Stimulated activated naive B cell treated with anti-CD40 and anti-IgM and Interleukin-4, amounts not matched to agents 10 μg/mL and 1 μg/mL and 100 μg/mL, for 72 hours (primary cell): ENCODE measurements around the gene NRTN.
"Not testable (repeated sequence)": the region's sequence is repeated elsewhere in the genome, so short reads cannot be mapped to it uniquely, and the experiment has no call there.

Source experiments
- ATAC-seq, 2 donors: fragments of 150-1000 bp; cut with Tn5 transposase; replicated peaks; 2 replicates each; pipeline ENCODE4 v1.10.0; 2021; ENCODE audit warnings: moderate library complexity in 1 of 2
- DNase-seq: peaks from one replicate; pipeline ENCODE4 v3.0.0; 2021
- H3K27ac Mint-ChIP-seq: one replicate; pipeline ENCODE4 v1.8.0; 2022; ENCODE audit warnings: mild to moderate bottlenecking, mixed read lengths
- H3K27me3 Mint-ChIP-seq, 2 donors: one replicate each; pipeline ENCODE4 v1.8.0; 2022; ENCODE audit warnings: mixed read lengths in 2 of 2
- H3K36me3 Mint-ChIP-seq, 2 donors: one replicate each; pipeline ENCODE4 v1.8.0; 2022; ENCODE audit warnings: mixed read lengths in 2 of 2, mild to moderate bottlenecking in 1 of 2
- H3K4me1 Mint-ChIP-seq, 2 donors: one replicate each; pipeline ENCODE4 v1.8.0; 2022; ENCODE audit warnings: mixed read lengths in 2 of 2, mild to moderate bottlenecking in 1 of 2
- H3K4me3 Mint-ChIP-seq, 2 donors: one replicate each; pipeline ENCODE4 v1.8.0; 2022; ENCODE audit warnings: mild to moderate bottlenecking in 2 of 2, mixed read lengths in 2 of 2, moderate library complexity in 1 of 2
- H3K9me3 Mint-ChIP-seq, 2 donors: one replicate each; pipeline ENCODE4 v1.8.0; 2022; ENCODE audit warnings: mixed read lengths in 2 of 2, mild to moderate bottlenecking in 1 of 2

NRTN gene

GRCh38 chr19:5870986-5871394 is 66.1 kb downstream of the NRTN start:
- Mint-ChIP-seq H3K27ac (no peak overlapping the region), H3K4me3 (no peak overlapping the region), H3K27me3 (peaks cover 0 to 5% of the 10 kb centered on the region in 2 donors), H3K36me3 (no peaks in the 10 kb centered on the region), H3K4me1 (peaks cover 0 to 2% of the 10 kb centered on the region in 2 donors), H3K9me3 (no peaks in the 10 kb centered on the region)
- no peak for DNase-seq
- ATAC-seq: no peak

GRCh38 chr19:5873617-5874199 is 68.8 kb downstream of the NRTN start:
- Mint-ChIP-seq H3K4me3 (no peak overlapping the region), H3K27me3 (peaks cover 15 to 23% of the 10 kb centered on the region in 2 donors), H3K4me1 (peaks cover 0 to 2% of the 10 kb centered on the region in 2 donors), H3K9me3 (no peaks in the 10 kb centered on the region), H3K27ac (no peak overlapping the region), H3K36me3 (no peaks in the 10 kb centered on the region)
- ATAC-seq (no peak), DNase-seq (no peak)

- H3K27me3 Mint-ChIP-seq: peaks cover 15 to 31% of the 10 kb centered on the region in 2 donors
- H3K36me3 Mint-ChIP-seq, DNase-seq, H3K4me3 Mint-ChIP-seq, H3K9me3 Mint-ChIP-seq, H3K27ac Mint-ChIP-seq, H3K4me1 Mint-ChIP-seq, ATAC-seq: not testable (repeated sequence)
Measured at GRCh38 chr19:5874496-5874895, 69.6 kb downstream of the NRTN start.

GRCh38 chr19:5877427-5877826 is 72.6 kb downstream of the NRTN start:
- peaks cover 22 to 44% of the 10 kb centered on the region in 2 donors for H3K27me3 Mint-ChIP-seq
- peaks cover 0 to 2% of the 10 kb centered on the region in 2 donors for H3K4me1 Mint-ChIP-seq
- H3K4me3 Mint-ChIP-seq: no peak overlapping the region

GRCh38 chr19:5877882-5878281 is 73.0 kb downstream of the NRTN start:
- ATAC-seq: no peak
- peaks cover 24 to 44% of the 10 kb centered on the region in 2 donors for H3K27me3 Mint-ChIP-seq

More at GRCh38 chr19:5877427-5877826, 72.6 kb downstream of the NRTN start:
- H3K27ac Mint-ChIP-seq: no peak overlapping the region
- DNase-seq (no peak), ATAC-seq (no peak)
- H3K9me3 Mint-ChIP-seq: no peaks in the 10 kb centered on the region
- H3K36me3 Mint-ChIP-seq: no peaks in the 10 kb centered on the region

More at GRCh38 chr19:5877882-5878281, 73.0 kb downstream of the NRTN start:
- peaks cover 0 to 2% of the 10 kb centered on the region in 2 donors for H3K4me1 Mint-ChIP-seq
- no peaks in the 10 kb centered on the region for H3K36me3 Mint-ChIP-seq
- no peak overlapping the region for H3K27ac Mint-ChIP-seq
- no peak overlapping the region for H3K4me3 Mint-ChIP-seq
- H3K9me3 Mint-ChIP-seq: no peaks in the 10 kb centered on the region
- no peak for DNase-seq
